Gastroesophageal sphincter (tissue), 4 donors: ENCODE measurements around the gene FBXO4. TPM values are rescaled to one million over a fixed set of nuclear protein-coding genes. Genes with fewer than 3 reads are reported as not detected.

Source experiments
- ATAC-seq: fragments of 150-250 bp; one replicate; pipeline ENCODE4 v1.9.1; 2016; ENCODE audit warnings: mild to moderate bottlenecking, moderate library complexity
- H3K27ac ChIP-seq, 4 donors: fragments of 200-600 bp; sonication (generic) in 3 of 4; 1 replicate in 3 of 4; 2 replicates in 1 of 4; pipeline ENCODE4 v1.5.1; 2016 to 2019
- H3K27me3 ChIP-seq: fragments of 200-600 bp; sonication (generic); one replicate; pipeline ENCODE4 v1.5.1; 2019
- H3K36me3 ChIP-seq, 2 donors: fragments of 200-600 bp; sonication (generic); one replicate each; pipeline ENCODE4 v1.5.1; 2019; ENCODE audit warnings: control low read depth in 1 of 2
- H3K4me1 ChIP-seq, 3 donors: fragments of 200-600 bp; sonication (generic); 1 replicate in 2 of 3; 2 replicates in 1 of 3; pipeline ENCODE4 v1.5.1; 2016 to 2019; ENCODE audit warnings: control low read depth in 2 of 3
- H3K4me3 ChIP-seq, 2 donors: fragments of 200-600 bp; sonication (generic); one replicate each; pipeline ENCODE4 v1.5.1; 2019; ENCODE audit warnings: mild to moderate bottlenecking in 1 of 2, moderate library complexity in 1 of 2
- H3K9me3 ChIP-seq, 3 donors: fragments of 200-600 bp; sonication (generic); one replicate each; pipeline ENCODE4 v1.5.1; 2017 to 2019; ENCODE audit warnings: control low read depth in 2 of 3
- EP300 ChIP-seq: sonication (generic); formaldehyde crosslinking; IDR thresholded peaks from one replicate; pipeline ENCODE4 v1.6.1; 2017; ENCODE audit warnings: antibody characterized with exemption, mild to moderate bottlenecking
- POLR2A ChIP-seq, 2 donors: fragments of 450-650 bp; IDR thresholded peaks; one replicate each; pipeline ENCODE4 v1.6.1; 2017; ENCODE audit warnings: antibody characterized with exemption in 2 of 2, mild to moderate bottlenecking in 2 of 2, moderate library complexity in 1 of 2
- POLR2AphosphoS5 ChIP-seq: sonication (generic); formaldehyde crosslinking; IDR thresholded peaks from one replicate; pipeline ENCODE4 v1.6.1; 2017; ENCODE audit warnings: antibody characterized with exemption
- WGBS, 2 donors: methylation state at CpG; one replicate each; pipeline ENCODE4 v1.1.5; 2018; ENCODE audit warnings: low coverage in 1 of 2; 5-methylcytosine and 5-hydroxymethylcytosine counted together
- total RNA-seq, 4 donors: library from RNA; depleted of rRNA; stranded (reverse); fragments of >200 nt; gene quantifications; one replicate each; pipeline ENCODE4 v1.1.0, GENCODE V29; 2016
- TF ChIP-seq, protein P1 (sequence below), 4 experiments: fragments of 200-600 bp in 2 of 4; fragments of 450-650 bp in 2 of 4; sonication (generic) in 1 of 4; IDR thresholded peaks; one replicate each; pipeline ENCODE4 v1.5.1; 2017 to 2019; ENCODE audit warnings: antibody characterized with exemption in 4 of 4, mild to moderate bottlenecking in 2 of 4, moderate library complexity in 2 of 4

FBXO4 gene
- total RNA-seq, 4 donors from 2014 or later: 6.3 to 9.6 (median 7.9) TPM

DNA sequence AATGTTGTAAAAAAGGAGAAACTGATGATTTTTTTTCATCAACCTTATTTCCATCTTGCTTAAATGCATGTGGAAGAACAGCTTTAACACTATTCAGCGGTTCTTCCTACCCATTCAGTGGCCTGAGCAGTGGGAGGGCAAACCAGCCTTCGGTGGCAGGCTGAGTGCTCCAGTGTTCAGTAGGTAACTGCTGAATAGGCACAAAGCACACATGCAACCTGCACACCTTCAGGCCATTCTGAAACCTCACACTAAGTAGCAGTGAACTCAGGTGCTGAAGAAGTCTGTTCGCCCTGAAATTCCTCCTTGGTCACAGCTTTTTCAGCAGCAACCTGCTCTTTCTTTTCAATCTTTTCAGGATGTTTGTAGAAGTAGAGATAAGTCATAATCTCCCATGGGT, 26.1 kb downstream of the FBXO4 start:
- no peak overlapping the region for H3K4me3 ChIP-seq
- H3K27me3 ChIP-seq: no peaks in the 10 kb centered on the region
- no peak for TF ChIP-seq POLR2AphosphoS5
- TF ChIP-seq EP300: no peak
- no peak for TF ChIP-seq POLR2A (IDR thresholded peaks at IDR 0.05)
- TF ChIP-seq, protein P1, sequence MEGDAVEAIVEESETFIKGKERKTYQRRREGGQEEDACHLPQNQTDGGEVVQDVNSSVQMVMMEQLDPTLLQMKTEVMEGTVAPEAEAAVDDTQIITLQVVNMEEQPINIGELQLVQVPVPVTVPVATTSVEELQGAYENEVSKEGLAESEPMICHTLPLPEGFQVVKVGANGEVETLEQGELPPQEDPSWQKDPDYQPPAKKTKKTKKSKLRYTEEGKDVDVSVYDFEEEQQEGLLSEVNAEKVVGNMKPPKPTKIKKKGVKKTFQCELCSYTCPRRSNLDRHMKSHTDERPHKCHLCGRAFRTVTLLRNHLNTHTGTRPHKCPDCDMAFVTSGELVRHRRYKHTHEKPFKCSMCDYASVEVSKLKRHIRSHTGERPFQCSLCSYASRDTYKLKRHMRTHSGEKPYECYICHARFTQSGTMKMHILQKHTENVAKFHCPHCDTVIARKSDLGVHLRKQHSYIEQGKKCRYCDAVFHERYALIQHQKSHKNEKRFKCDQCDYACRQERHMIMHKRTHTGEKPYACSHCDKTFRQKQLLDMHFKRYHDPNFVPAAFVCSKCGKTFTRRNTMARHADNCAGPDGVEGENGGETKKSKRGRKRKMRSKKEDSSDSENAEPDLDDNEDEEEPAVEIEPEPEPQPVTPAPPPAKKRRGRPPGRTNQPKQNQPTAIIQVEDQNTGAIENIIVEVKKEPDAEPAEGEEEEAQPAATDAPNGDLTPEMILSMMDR (IDR thresholded peaks at IDR 0.05): no peak
- WGBS, 2 donors: 90% methylated on average over 3 of the region's 3 CpGs; no CpG with 5 or more reads in 1 of the 2 donors
- ATAC-seq: no peak
- peaks cover 0 to 3% (median 0%) of the 10 kb centered on the region in 3 donors for H3K9me3 ChIP-seq
- H3K36me3 ChIP-seq: no peaks in the 10 kb centered on the region
- H3K27ac ChIP-seq: no peak overlapping the region
- no peaks in the 10 kb centered on the region for H3K4me1 ChIP-seq

DNA sequence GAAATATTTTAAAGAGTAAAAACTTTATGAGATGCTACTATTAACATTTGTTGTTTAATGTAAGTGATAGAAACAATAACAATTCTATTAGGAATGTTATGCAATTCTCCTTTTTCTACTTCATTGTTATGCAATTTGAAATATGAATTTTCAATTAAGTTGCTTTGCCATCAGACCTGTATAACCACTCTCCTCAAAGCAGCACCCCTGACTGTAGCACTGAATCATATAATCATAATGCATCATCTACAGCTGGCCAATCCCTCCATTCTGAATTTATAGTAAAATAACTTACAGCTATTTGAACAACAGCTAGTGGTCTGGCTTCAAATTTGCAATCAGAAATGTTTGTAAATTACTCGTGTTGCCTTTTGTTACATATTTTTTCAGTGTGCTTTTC, 29.2 kb downstream of the FBXO4 start:
- Histone ChIP-seq H3K36me3 (no peaks in the 10 kb centered on the region), H3K27ac (no peak overlapping the region), H3K9me3 (peaks cover 0 to 27% (median 0%) of the 10 kb centered on the region in 3 donors), H3K4me3 (no peak overlapping the region), H3K27me3 (no peaks in the 10 kb centered on the region), H3K4me1 (no peaks in the 10 kb centered on the region)
- no peak for TF ChIP-seq POLR2AphosphoS5
- ATAC-seq: no peak
- 85 to 86% methylated on average over 1 of the region's 1 CpG for WGBS, 2 donors

DNA sequence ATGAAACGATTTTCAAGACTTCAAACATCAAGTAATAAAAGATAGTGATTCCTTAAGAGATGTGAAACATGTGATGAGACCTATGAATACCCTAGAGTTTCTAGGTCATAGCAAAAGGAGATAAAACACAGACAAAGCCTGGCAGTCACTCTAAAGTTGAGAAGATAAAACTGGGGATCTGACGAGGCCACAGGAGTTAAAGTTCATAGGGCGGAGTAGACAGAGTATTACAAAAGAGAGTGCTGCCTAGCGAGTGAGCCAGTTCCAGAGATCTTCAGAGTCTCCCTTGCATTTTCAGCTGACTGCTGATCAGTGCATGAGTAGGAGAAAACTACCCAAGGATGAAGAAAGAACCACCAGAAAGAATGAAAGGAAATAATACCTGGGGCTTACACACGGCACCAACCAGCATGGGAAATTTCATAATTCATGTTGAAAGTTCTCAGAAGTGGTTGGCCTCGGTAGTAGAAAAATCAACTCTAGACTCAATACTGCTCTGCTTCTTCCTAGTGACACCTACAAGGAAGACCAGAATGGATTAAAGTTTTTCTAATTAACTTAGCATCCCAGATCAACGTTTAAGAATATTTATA, 30.4 kb downstream of the FBXO4 start:
- Histone ChIP-seq H3K27ac (no peak overlapping the region), H3K4me3 (no peak overlapping the region), H3K36me3 (no peaks in the 10 kb centered on the region), H3K9me3 (peaks cover 0 to 35% (median 0%) of the 10 kb centered on the region in 3 donors), H3K27me3 (no peaks in the 10 kb centered on the region), H3K4me1 (no peaks in the 10 kb centered on the region)
- ATAC-seq: no peak
- TF ChIP-seq POLR2AphosphoS5: no peak
- TF ChIP-seq, protein P1 (IDR thresholded peaks at IDR 0.05): no peak
- TF ChIP-seq POLR2A (IDR thresholded peaks at IDR 0.05): no peak
- TF ChIP-seq EP300: no peak
- WGBS, 2 donors: 69 to 80% methylated on average over 7 of the region's 7 CpGs

DNA sequence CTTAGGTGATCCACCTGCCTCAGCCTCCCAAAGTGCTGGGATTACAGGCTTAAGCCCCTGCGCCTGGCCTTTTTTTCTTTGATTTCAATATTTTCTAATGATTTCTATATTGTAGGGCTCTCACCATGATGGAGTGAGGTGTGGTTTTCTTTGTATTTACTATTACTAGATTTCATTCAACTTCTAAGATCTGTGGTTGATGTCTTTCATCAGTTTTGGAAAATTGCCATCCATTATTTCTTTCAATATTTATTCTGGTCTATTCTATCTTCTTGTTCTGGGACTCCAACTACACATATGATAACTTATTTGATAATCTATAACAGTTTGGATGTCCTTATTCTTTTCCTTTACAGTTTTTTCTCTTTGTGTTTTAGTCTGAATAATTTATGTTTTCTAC, 31.9 kb downstream of the FBXO4 start:
- Histone ChIP-seq H3K27ac (no peak overlapping the region), H3K9me3 (peaks cover 0 to 49% (median 0%) of the 10 kb centered on the region in 3 donors), H3K4me1 (no peaks in the 10 kb centered on the region), H3K4me3 (no peak overlapping the region), H3K27me3 (no peaks in the 10 kb centered on the region), H3K36me3 (no peaks in the 10 kb centered on the region)
- WGBS, 2 donors: 100% methylated on average over 1 of the region's 1 CpG
- ATAC-seq: no peak
- TF ChIP-seq POLR2A (IDR thresholded peaks at IDR 0.05) (no peak), EP300 (no peak), POLR2AphosphoS5 (no peak)
- TF ChIP-seq, protein P1 (IDR thresholded peaks at IDR 0.05): no peak

DNA sequence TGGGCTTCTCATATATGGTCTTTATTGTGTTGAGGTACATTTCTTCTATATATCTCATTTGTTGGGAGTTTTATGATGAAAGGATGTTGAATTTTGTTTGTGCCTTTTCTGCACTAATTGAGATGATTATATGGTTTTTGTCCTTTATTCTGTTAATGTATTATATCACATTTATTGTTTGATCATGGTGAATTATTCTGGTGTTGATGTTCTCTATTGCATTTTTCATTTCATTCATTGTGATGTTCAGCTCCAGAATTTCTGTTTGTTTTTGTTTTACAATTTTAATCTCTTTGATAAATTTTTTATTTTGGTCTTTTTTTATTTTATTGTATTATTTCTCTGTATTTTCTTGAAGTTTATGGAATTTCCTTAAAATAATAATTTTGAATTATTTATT, 35.4 kb downstream of the FBXO4 start:
- no peak overlapping the region for H3K4me3 ChIP-seq
- no peak for TF ChIP-seq POLR2AphosphoS5
- TF ChIP-seq EP300: no peak
- no peak for TF ChIP-seq POLR2A (IDR thresholded peaks at IDR 0.05)
- TF ChIP-seq, protein P1 (IDR thresholded peaks at IDR 0.05): no peak
- no peak for ATAC-seq
- no peaks in the 10 kb centered on the region for H3K27me3 ChIP-seq
- H3K9me3 ChIP-seq: peaks cover 0 to 49% (median 0%) of the 10 kb centered on the region in 3 donors
- no peaks in the 10 kb centered on the region for H3K4me1 ChIP-seq
- H3K27ac ChIP-seq: no peak overlapping the region
- H3K36me3 ChIP-seq: no peaks in the 10 kb centered on the region
